Osteocyte (in vitro differentiated cells): Measurements from ENCODE around the gene ABCD3. TPM values are rescaled to one million over a fixed set of nuclear protein-coding genes. Genes with fewer than 3 reads are reported as not detected.

Experiments used
- DNase-seq: peaks from one replicate; pipeline ENCODE4 v3.0.0; 2021; ENCODE audit warnings: mixed read lengths; ENCODE audit not compliant: unreplicated experiment; ENCODE audit errors: extremely low spot score
- H3K27ac Mint-ChIP-seq: one replicate; pipeline ENCODE4 v1.8.0; 2021; ENCODE audit warnings: mild to moderate bottlenecking, mixed read lengths; ENCODE audit not compliant: unreplicated experiment
- H3K27me3 Mint-ChIP-seq: one replicate; pipeline ENCODE4 v1.8.0; 2021; ENCODE audit warnings: mixed read lengths; ENCODE audit not compliant: unreplicated experiment
- H3K36me3 Mint-ChIP-seq: one replicate; pipeline ENCODE4 v1.8.0; 2021; ENCODE audit warnings: mixed read lengths; ENCODE audit not compliant: unreplicated experiment
- H3K4me1 Mint-ChIP-seq: one replicate; pipeline ENCODE4 v1.8.0; 2021; ENCODE audit warnings: mixed read lengths; ENCODE audit not compliant: unreplicated experiment
- H3K4me3 Mint-ChIP-seq: one replicate; pipeline ENCODE4 v1.8.0; 2021; ENCODE audit warnings: mild to moderate bottlenecking, moderate library complexity, mixed read lengths; ENCODE audit not compliant: unreplicated experiment
- H3K9me3 Mint-ChIP-seq: one replicate; pipeline ENCODE4 v1.8.0; 2021; ENCODE audit warnings: mixed read lengths; ENCODE audit not compliant: unreplicated experiment
- CTCF ChIP-seq: fragments of 200-600 bp; sonication (generic); IDR thresholded peaks from 2 replicates; pipeline ENCODE4 v1.5.0; 2021; ENCODE audit warnings: antibody characterized with exemption, mild to moderate bottlenecking, moderate library complexity
- total RNA-seq: library from RNA; stranded (reverse); gene quantifications from 2 replicates; pipeline ENCODE4 v1.2.1, GENCODE V29; 2021

The ABCD3 gene
- total RNA-seq, 1 donor from 2014 or later = 39.0 TPM

- H3K4me3 Mint-ChIP-seq = peak overlapping the region; percentile 7
- H3K27me3 Mint-ChIP-seq = no peaks in the 10 kb centered on the region
- H3K36me3 Mint-ChIP-seq = peaks cover 4% of the 10 kb centered on the region
- no peak for TF ChIP-seq CTCF
- no peaks in the 10 kb centered on the region for H3K9me3 Mint-ChIP-seq
- no peak for DNase-seq
- peak overlapping the region; percentile 90 for H3K27ac Mint-ChIP-seq
- peaks cover 55% of the 10 kb centered on the region for H3K4me1 Mint-ChIP-seq
Observed at GRCh38 chr1:94543893-94544635, 125.9 kb downstream of the ABCD3 start.

- H3K4me3 Mint-ChIP-seq = no peak overlapping the region
- no peak for TF ChIP-seq CTCF
- peak overlapping the region; percentile 90 for H3K27ac Mint-ChIP-seq
- H3K4me1 Mint-ChIP-seq = peaks cover 46% of the 10 kb centered on the region
- peaks cover 4% of the 10 kb centered on the region for H3K36me3 Mint-ChIP-seq
- no peak for DNase-seq
- no peaks in the 10 kb centered on the region for H3K27me3 Mint-ChIP-seq
- no peaks in the 10 kb centered on the region for H3K9me3 Mint-ChIP-seq
Observed at GRCh38 chr1:94544706-94545490, 126.7 kb downstream of the ABCD3 start.

- peaks cover 36% of the 10 kb centered on the region for H3K4me1 Mint-ChIP-seq
- H3K27me3 Mint-ChIP-seq = no peaks in the 10 kb centered on the region
- H3K4me3 Mint-ChIP-seq = no peak overlapping the region
- no peak for TF ChIP-seq CTCF
- H3K36me3 Mint-ChIP-seq = no peaks in the 10 kb centered on the region
- DNase-seq = no peak
- H3K9me3 Mint-ChIP-seq = no peaks in the 10 kb centered on the region
- no peak overlapping the region for H3K27ac Mint-ChIP-seq
Observed at GRCh38 chr1:94549706-94550105, 131.5 kb downstream of the ABCD3 start.

GRCh38 chr1:94550396-94550795, 132.2 kb downstream of the ABCD3 start:
- H3K27me3 Mint-ChIP-seq = no peaks in the 10 kb centered on the region
- H3K36me3 Mint-ChIP-seq = no peaks in the 10 kb centered on the region
- no peak overlapping the region for H3K4me3 Mint-ChIP-seq
- no peak for TF ChIP-seq CTCF
- H3K9me3 Mint-ChIP-seq = no peaks in the 10 kb centered on the region
- no peak for DNase-seq
- no peak overlapping the region for H3K27ac Mint-ChIP-seq
- peaks cover 32% of the 10 kb centered on the region for H3K4me1 Mint-ChIP-seq

GRCh38 chr1:94550800-94551241, 132.6 kb downstream of the ABCD3 start:
- no peak for TF ChIP-seq CTCF
- no peak for DNase-seq
- H3K4me3 Mint-ChIP-seq = no peak overlapping the region
- no peaks in the 10 kb centered on the region for H3K36me3 Mint-ChIP-seq
- H3K4me1 Mint-ChIP-seq = peaks cover 34% of the 10 kb centered on the region
- H3K9me3 Mint-ChIP-seq = no peaks in the 10 kb centered on the region
- no peak overlapping the region for H3K27ac Mint-ChIP-seq
- no peaks in the 10 kb centered on the region for H3K27me3 Mint-ChIP-seq
